ENCODE results near the gene APBA1.

Gene APBA1

DNA sequence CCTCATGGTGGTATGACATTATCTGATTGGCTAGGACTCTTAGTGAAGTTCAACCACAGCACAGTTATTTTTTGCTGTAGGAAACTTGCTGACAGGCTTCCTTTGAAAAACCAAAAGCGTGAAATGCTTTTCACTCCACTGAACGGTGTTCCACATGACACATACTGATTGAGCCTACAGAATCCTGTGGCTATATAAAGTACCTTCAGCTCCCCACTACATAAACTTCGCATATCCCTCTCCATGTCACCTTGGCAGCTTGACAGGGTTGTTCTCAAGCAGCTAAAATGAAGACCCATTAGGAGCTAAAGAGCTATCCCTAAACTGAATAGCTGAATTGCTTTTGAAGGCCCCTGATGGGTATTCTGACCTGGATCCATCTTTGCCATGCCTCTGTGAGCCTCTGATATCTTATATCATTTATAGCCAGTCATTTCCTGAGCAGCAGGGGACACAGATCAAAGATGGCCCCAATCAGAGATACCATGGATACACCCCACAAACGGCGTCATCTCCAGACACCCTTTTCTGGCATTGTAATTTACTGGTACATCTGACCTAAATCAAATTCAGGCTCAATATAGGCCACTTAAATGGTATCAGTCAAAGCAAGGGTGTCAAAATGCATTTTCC is 91.5 kb downstream of the APBA1 start:
- in situ Hi-C loops (cut with HindIII; ENCODE audit: low sequenced_read_pairs) = no loop called here

DNA sequence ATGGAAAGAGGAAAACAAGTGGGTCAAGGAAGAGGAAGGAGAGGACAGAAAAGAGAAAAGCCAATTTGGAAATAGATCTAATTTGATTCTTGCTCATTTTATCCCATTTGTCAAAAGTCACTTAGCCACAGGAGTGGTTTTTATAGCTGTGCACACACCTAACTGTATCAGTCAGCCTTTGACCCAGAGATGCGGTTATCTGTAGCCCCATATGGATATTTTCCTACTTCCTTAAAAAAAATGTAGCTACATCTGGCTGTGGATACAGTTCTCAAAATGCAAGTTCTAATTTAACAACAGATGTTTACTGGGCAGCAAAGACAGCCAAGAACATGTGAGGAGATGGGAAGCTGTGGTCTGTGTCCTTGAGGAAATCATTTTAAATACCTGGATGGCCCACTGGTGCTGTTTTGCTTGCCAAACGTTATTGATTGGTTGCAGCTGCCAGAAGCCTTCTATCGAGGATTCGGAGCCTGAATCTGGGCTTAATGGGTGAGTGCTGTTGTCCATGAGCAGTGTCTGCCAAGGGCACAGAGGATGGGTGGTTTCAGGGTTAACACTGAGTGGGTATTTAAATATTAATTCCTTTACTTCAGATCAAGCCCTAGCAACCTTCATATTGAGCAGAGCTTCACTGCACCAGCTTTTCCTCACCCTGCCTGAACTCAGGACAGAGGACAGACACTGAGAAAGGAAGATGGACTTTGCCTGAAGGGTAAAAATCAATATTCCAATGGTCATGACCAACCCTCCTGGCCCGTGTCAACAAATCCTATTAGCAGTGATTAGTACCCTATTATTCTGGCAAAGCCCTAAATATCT is 92.2 kb downstream of the APBA1 start:
- in situ Hi-C loops (cut with HindIII; ENCODE audit: low sequenced_read_pairs) = no loop called here

DNA sequence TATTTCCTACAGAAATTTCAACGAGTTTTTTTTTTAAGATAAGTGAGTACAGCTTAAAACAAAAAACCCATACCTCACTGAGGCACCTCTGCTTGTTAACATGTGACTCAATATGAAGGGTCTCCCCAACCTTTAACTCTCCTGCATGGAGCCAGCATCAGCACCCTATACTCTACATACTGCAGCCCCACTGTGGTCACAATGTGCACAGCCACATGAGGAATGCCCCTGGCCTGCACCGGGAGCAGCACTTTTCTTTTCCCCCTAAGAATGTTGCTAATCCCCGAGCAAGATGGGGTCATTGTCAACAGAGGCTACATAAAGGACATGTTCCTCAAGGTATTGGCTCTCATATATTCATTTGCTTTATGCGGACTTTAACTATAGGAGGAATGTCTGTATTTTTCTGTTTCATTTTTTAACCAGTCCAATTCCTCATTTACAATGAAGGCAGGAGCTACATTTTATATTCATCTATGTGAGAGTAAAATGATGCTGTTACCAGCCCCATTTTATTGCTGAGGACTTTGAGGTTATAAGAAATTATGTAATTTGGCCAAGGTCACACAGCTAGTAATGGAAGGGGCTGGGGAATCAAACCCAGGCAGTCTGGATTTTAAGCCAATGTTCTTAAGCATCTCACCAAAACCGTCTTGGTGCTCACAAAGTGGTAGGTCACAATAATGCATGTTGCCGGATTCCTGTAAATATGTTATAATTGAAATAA is 93.0 kb downstream of the APBA1 start:
- in situ Hi-C loops (cut with HindIII; ENCODE audit: low sequenced_read_pairs) = no loop called here

DNA sequence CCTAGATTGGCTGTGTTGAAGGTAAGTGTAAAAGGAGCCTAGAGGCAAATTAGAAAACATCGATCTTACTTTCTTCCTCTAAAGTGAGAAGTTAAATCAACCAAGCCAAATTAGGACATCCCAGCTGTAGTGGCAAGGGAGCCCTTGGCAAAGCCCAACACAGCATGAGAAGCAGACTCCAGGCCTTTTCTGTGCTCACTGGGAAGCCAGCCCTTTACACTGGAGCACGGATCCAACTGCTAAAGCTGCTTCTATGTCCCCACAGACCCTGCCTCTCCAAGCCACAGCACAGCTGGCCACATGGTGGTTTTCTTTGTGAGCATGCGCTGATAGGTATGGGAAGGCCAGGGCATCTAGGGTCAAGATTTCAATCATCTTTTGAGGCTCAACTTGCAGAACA is 94.1 kb downstream of the APBA1 start:
- in situ Hi-C loops (cut with HindIII; ENCODE audit: low sequenced_read_pairs) = no loop called here

DNA sequence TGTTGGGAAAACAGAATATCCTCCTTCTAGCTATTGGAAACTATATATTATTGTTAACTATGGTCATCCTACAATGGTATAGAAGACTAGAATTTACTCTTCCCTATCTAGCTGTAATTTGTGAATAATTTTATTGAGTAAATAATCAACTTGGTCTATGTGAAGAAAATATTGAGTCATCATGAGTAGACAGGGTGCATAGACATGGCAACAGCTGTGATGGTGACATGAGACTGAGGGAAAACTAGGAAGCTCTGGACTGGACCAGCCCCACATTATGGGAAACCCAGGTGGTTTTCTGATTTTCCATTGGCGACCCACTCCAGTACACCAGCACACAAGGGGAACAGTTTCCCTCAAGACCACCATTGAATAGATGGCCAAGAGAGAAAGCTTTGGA is 95.0 kb downstream of the APBA1 start:
- in situ Hi-C loops (cut with HindIII; ENCODE audit: low sequenced_read_pairs) = no loop called here

DNA sequence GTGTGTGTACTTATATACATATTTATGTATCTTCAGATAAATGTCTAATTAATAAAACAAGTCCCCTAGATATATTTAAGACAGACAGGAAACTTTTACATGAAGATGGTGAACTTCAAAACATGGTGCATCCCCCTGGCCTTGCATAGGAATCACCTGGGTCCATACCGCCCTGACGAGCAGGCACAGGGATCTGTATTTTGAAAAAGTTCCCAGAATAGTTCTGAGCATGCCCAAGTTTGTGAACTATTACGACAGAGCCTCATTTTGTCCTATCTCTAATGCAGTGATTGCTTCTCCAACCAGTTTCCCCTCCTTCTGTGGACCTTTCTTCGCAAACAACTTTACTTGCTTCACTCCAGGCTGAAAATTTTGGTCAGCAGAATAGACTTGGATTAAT is 98.1 kb downstream of the APBA1 start:
- in situ Hi-C loops (cut with HindIII; ENCODE audit: low sequenced_read_pairs) = no loop called here

DNA sequence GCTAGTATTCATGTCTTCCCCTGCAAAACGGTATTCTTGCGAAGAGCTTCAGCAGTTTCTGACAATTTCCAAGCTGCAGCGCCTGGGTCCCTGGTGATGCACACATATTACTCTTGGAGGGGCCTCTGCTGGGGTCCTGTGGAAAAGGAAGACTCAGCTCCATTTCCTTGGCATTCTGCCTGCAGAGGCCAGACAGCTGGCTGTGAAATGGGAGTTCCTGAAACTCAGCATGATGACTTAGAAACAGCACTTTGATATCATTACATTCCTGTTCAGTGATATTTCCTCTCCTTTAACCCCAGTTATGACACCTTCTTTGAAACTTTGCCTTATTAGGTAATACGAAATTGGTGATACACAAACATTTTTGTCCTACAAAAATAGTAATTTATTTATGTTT is 98.5 kb downstream of the APBA1 start:
- in situ Hi-C loops (cut with HindIII; ENCODE audit: low sequenced_read_pairs) = no loop called here

DNA sequence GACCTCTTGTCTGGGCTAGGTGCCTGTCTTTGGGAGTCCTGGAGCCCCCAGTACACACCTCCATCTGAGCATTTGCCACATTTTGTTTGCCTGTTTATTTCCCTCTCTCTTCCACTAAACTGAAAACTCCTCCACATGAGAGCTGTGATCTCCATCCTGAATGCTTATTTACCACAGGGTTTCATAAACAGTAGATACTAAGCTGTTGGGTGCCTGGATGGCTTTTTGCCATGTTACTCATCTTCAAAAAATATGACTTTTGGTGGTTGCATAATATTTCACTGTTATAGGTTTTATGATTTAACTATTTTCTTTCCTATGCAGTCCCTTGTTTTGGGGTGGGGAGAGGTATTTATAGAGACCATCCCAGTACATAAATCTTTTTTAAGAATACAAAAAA is 99.6 kb downstream of the APBA1 start:
- in situ Hi-C loops (cut with HindIII; ENCODE audit: low sequenced_read_pairs) = no loop called here

DNA sequence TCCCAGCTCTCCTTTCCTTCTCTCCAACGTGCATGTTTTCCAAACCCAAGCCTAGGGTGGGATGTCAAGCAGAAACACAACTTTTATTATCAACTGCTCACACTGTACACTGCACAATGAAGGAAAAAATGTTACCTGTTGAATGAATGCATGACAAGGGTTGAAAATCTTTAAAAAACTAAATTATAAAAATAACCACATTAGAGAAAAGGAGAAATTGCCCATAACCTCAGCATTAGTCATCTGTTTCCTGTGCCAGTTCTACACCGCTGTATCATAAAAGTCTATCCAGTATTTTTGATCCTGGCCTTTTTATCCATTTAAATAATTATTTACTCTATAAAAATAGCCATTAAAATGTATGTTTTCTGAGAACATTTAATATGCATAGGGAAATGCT is 101.1 kb downstream of the APBA1 start:
- in situ Hi-C loops (cut with HindIII; ENCODE audit: low sequenced_read_pairs) = no loop called here

DNA sequence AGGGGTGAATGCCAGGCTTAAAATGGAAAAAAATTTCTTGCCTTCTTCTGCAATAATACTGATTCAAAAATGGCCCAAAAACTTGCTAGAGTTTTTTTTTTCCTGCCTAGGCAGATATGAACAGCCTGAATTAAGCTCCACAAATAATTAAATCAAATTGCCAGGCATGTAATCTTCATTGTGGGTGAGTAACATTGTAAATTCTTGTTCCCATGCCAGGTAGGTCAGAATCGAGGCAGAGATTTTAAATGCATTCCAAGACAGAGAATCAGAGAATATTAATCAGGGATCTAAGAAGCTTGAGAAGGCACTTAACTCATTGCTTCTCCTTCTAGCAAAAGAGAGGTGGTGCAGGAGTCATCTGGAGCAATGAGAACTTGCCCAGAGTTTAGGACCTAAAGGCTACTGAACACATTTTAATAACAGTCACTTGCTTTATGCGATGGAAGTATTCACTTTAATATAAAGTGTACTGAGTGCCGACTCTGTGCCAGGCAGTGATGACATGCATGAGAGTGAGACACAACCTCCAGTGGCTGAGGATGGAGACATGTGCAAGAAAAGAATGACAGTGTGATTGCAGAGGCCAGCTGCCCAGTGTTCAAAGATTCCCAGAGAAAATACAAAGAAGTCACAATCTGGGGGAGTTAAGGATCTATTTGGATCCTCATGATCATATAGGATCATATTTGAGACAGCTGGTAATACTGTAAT is 102.3 kb downstream of the APBA1 start:
- in situ Hi-C loops (cut with HindIII; ENCODE audit: low sequenced_read_pairs) = loop anchor here (5.0 kb wide), 1 partner anchor 148 kb away; no protein-coding TSS in a partner anchor

DNA sequence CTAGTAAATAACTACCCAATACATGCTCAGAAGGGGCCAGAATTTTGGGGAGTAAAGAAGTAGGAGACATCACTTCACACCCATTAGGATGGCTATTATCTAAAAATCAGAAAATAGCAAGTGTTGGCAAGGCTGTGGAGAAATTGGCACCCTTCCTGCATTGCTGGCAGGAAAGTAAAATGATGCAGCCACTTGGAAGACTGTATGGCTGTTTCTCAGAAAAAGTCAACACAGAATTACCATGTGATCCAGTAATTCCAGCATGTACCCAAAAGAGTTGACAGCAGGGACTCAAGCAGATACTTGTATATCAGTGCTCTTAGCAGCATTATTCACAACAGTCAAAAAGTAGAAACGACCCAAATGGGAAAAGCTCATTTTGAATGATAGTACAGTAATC is 107.6 kb downstream of the APBA1 start:
- in situ Hi-C loops (cut with HindIII; ENCODE audit: low sequenced_read_pairs) = no loop called here

DNA sequence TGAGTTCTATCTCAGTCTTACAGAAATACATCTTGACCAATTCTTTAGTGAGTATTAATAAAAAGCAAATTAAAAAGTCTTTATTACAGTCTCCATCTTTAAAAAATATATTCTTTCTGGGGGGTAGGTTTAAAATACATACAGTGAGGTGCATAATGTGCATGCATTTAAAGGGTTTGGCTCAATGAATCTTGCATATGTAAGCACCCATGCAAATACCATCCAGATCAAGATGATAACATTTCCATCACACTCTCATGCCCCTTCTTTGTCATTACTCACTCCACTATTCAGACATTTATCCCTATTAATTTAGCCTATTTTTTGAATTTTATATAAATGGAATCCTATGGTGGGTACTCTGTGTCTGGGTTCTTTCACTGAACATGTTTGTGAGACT is 113.0 kb downstream of the APBA1 start:
- in situ Hi-C loops (cut with HindIII; ENCODE audit: low sequenced_read_pairs) = no loop called here

DNA sequence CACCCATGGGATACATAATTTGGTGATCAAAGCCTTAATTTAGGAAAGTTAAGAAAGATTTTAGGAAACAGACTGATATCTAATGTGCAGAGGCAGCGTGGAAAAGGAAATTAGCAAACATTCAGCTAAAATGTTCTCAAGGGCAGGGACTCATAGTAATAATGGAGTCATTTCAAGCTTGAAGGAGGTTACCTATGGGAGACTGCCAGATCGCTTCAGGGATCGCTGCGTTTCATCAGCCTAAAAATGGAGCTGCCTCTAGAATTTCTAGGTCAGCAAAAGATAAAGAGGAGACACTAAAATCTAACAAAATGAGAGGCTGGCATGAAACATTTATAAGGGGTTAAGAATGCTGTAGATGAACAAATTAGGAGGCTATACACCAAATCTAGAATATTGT is 115.5 kb downstream of the APBA1 start:
- in situ Hi-C loops (cut with HindIII; ENCODE audit: low sequenced_read_pairs) = no loop called here

DNA sequence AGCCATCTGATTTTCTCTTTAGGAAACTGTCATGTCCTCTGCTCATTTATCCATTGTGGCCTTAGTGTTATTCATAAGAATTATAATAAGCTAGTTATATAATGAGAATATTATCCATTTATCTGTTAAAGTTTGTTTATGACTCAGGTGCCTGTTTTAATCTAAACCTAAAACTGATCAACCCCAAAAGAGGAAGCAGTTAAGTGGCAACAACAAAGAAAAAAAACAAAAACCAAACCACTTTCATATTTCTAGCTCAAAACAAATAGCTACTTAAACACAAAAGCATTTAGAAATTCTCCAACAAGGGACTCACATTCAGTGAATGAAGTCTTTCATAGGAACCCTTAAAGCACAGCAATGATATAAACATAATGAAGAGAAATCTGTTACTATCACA is 116.4 kb downstream of the APBA1 start:
- in situ Hi-C loops (cut with HindIII; ENCODE audit: low sequenced_read_pairs) = no loop called here

DNA sequence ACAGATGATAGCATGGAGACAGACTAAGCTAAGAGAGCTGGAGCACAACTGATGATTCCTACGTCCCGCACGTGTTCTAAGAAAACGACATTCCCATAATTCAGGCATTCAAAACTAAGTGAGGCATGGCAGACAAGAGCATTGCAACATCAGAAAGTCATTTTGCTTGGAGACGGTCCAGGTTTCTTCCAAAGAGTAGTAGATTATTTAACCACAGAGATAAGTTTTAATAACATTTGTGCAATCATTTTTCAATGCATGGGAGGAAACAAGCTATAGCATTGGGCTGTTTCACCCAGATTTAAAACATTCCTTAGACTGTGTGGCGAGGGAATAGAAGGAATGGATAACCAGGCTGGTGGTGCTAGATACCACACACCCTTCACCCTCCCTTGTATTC is 117.2 kb downstream of the APBA1 start:
- in situ Hi-C loops (cut with HindIII; ENCODE audit: low sequenced_read_pairs) = no loop called here

DNA sequence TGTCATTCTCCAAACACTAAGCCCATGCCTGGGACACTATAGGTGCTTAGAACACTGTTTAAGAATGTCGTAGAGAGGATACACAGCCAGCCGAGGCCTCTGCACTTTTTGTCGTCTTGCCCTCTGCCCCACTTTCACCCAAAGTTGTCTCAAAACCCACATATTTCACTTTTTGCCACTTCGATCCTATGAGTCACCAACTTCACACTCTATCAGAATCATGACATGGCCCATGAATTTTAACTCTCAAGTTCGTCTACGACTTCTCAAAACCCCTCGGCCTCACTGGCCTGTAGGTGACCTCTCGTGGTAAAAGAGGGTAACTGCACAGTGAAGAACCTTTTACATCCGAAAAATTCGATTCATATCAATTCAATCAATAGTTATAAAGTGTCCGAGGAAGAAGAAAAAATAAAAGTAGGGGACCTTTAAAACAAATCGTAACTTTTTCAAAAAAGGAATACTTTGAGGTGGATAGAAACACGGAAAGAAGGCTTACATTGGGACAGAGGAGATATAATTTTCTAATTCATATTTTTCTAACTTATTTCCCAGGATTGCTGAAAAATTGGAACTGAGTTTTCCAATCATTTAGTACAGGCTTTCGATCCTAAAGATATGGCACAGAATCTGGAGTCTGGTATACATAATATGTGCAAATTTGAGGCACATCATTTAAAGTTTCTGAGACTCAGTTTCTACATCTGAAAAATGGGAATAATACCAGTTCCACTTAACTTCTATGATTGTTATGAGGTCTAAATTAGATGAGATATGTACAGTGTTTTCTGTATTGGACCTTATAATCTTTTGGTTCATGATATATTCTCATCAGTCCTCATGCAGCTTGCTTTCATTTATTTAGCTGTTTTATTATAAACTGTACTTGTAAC is 122.6 kb downstream of the APBA1 start:
- in situ Hi-C loops (cut with HindIII; ENCODE audit: low sequenced_read_pairs) = no loop called here

DNA sequence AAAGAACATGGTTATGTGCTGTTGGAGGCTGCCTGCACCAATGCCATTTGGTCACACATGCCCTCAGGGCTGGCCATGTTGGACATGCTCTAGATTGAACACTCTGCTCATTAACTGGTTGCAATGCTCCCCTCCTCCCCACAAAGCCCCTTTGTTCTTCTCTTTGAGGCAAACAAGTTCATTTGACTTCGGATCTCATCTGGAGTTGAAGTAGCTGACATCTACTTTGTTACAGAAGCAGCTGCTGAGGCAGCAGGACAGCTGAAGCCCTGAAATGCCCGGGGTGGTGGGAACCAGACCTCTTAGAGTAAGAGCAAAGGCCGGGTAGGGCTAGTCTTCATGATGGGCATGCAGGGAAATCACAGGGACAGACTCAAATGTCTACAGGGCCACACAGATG is 123.5 kb downstream of the APBA1 start:
- in situ Hi-C loops (cut with HindIII; ENCODE audit: low sequenced_read_pairs) = no loop called here

DNA sequence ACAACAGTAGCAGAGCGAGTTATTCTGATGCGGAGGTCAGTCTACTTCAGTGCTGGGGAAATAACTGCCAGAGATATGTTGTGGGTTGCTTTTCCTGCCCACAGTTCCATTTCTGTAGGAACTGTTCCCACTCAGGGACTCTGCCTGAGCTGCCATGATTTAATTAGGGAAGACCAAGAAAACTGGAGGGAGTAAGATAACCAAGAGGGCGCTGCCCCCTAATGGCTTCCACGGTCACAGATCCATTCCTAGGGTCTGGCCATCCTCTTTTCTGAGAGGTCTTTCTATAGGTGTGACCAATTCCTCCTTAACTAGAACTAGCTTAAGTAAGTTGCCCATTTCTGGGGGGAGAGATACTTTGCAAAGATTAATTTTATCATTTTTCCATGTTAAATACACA is 125.9 kb downstream of the APBA1 start:
- in situ Hi-C loops (cut with HindIII; ENCODE audit: low sequenced_read_pairs) = no loop called here

DNA sequence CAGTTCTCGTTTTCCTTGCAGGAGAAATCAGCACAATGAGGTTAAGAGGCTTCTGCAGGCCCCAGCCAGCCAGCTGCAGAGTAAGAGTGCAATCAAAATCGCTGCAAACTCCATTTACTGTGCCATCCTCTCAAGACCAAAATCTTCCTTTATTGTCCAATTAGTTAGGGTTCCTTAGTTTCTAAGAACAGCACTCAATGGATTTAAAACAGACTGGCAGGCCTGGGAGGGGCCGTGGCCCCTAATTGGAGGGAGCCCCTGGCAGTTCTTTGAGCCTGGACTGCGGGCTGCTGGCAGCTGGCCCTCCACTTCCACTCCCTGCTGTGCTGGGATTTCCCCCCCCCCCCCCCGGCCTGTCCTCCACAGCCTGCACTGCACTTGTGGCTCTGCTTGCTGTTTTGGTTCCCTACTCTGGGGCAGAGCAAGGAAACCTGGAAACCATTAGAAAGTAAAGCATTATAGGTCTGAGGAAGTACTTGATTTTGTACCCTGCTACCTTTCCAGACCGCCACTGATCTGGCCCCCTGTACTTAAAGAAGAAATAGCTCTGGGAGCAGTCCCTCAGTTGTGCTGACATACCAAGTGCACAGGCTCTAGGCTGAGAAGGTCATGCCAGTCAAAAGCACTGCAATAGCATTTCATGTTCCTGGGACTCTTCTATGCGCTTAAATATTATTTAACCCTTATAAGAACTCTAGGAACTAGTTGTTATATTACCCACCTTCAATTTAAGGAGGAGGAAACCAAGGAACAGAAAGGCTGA is 129.0 kb downstream of the APBA1 start:
- in situ Hi-C loops (cut with HindIII; ENCODE audit: low sequenced_read_pairs) = no loop called here

DNA sequence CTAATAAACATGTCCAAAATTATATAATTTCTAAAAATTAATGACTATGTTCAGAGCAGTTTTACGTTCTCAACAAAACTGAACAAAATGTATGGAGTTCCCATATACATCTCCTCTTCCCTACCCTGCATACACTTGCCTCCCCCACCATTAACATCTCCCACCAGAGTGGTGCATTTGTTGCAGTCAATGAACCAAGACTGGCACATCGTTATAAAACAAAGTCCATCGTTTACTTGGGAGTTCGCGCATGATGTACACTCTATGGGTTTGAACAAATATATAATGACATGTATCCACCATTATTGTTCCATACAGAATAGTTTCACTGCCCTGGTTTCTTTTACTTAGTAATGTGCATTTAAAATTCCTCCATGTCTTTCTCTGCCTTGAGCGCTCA is 130.1 kb downstream of the APBA1 start:
- in situ Hi-C loops (cut with HindIII; ENCODE audit: low sequenced_read_pairs) = no loop called here
